ENCODE measurements around the gene PLAAT4.
"Not testable (repeated sequence)": the region's sequence is repeated elsewhere in the genome, so short reads cannot be mapped to it uniquely, and the experiment has no call there.

Gene PLAAT4

DNA sequence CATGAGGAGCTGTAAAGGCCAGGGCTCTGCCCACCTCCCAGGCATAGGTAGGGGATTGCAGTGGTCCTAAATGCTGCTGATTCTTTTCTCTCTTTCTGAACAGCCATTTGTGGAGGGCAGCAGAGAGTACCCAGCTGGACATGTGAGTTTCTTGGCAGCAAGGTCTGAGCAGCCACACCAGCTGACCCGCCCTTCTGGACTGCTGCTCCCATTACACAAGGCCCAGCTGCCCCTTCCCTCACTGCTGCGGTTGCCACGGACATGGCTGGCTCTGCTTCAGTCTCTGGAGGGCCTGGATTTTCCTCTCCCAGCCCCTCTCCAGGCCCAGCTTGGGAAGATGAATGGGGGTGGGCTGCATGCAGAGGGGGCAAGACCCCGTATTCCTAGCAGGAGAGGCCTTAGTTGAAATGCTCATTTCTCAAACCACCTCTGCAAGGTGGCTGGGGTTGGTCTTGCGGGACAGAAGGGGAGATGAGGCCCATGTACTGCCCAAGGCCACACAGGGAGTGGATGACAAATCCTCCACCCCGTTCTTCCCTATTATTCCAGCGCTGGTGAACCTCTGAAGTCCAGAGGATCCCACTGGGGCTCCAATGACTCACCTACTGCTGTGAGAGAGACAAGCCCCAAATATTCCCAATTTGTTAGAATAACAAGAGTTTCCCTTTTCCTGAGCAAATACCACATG, 26.1 kb upstream of the PLAAT4 start:
- in situ Hi-C loops (cut with HindIII; ENCODE audit: low sequenced_read_pairs), result no loop called here

DNA sequence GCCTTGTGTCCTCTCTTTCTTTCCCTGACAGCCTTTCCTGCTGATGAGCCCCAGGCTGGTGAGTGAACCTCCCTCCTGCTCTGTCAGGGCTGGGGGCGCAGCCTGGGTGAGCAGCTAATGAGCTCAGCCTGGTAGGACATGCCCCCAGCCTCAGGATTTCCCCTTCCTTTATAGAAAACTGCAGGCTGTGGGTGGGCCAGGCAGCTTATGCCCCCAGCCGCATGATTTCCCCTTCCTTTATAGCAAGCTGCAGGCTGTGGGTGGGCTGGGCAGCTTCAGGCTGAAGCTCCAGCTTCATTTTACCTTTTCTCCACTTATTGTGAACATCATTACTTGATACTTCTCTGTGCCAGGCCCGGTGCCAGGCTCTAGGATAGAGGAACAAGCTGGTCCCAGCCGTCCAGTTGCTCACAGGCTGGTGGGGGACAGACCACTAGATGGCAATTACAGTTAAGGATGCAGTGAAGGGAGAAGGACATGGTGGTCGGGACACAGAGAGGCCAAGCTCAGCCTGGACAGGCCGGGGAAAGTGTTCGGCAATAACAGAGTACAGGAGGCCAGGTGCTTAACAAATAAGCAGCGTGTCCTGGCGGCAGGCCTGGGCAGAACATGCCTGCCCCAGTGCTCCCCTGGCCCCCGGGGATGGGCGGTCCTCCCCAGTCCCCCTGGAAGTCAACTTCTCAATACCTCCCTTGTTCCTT, 25.4 kb upstream of the PLAAT4 start:
- in situ Hi-C loops (cut with HindIII; ENCODE audit: low sequenced_read_pairs), result no loop called here

DNA sequence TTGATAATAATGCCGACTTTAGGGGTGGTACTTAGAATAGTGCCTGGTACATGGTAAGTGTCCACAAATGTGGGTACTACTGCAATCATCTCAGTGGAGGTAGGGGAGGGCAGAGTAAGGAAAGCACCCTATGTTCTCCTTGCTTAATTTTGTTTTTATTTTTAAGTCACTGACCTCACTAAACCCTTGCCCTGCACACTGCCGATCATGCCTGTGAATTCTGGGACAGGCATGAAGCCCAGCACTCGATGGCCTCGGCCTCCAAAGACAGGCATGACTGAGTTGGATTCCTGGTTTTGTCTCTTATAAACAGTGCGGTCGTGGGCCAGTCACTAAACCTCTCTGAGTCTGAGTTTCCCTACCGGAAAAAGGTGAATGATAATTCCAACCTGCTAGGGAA, 23.8 kb upstream of the PLAAT4 start:
- in situ Hi-C loops (cut with HindIII; ENCODE audit: low sequenced_read_pairs), result no loop called here

DNA sequence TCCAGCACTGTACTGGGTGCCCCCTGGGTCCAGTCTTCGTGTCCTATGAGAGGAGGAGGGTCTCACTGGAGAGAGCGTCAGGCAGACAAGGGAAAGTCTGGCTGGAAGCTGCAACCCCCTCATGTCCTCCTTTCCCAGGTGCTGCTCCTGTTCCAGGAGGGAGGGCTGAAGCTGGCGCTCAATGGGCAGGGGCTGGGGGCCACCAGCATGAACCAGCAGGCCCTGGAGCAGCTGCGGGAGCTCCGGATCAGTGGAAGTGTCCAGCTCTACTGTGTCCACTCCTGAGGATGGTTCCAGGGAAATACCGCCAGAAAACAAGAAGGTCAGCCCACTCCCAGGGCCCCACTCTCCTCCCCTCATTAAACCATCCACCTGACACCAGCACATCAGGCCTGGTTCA, 20.5 kb upstream of the PLAAT4 start:
- in situ Hi-C loops (cut with HindIII; ENCODE audit: low sequenced_read_pairs), result no loop called here

DNA sequence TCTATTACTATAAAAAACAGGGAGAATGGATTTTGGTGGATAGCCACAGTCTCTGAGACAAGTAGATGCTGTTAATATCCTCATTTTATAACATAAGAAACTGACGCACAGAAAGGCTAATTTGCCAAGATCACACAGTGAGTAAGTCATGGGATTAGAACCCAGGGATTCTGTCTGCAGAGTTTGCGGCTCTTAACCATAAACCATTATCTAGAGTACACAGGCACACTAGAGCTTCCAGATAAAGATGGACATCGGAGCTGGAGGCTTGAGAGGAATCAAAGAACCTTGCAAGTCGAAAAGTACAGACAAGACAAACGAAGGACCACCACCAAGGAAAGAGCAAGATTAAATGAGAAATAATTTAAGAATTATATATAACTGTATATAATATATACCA, 19.5 kb upstream of the PLAAT4 start:
- in situ Hi-C loops (cut with HindIII; ENCODE audit: low sequenced_read_pairs), result no loop called here

DNA sequence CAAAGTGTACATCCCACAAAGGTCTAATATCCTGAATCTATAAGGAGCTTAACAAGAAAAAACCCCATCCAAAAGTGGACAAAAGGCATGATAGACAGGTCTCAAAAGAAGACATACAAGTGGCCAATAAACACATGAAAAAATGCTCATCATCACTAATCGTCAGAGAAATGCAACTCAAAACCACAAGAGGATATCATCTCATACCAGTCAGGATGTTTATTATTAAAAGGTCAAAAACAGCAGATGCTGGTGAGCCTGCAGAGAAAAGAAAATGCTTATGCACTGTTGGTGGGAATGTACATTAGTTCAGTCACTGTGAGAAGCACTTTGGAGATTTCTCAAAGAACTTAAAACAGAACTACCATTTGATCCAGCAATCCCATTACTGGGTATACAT, 18.1 kb upstream of the PLAAT4 start:
- in situ Hi-C loops (cut with HindIII; ENCODE audit: low sequenced_read_pairs), result no loop called here

DNA sequence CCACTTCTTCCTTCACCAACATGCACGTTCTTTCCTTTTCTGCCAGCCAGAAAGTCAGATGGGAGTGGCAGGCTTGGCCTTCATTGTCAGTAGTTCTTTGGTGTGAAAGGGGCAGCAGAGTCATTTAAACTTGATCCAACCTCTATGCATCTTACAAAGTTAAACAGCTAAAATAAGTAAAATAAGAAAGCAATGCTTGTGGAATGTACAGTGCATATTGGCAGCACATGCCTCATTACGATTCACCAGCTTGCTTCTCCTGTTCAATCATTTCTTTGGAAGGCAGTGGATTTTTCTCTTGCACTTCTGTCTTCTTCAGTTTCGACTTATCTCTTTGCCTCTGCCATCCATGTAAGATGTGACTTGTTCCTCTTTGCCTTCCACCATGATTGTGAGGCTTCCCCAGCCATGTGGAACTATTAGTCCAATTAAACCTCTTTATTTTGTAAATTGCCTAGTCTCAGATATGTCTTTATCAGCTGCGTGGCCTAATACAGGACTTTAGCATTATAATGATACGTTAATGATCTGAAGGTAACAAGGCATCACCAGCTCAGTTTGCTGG, 15.9 kb upstream of the PLAAT4 start:
- in situ Hi-C loops (cut with HindIII; ENCODE audit: low sequenced_read_pairs), result no loop called here

DNA sequence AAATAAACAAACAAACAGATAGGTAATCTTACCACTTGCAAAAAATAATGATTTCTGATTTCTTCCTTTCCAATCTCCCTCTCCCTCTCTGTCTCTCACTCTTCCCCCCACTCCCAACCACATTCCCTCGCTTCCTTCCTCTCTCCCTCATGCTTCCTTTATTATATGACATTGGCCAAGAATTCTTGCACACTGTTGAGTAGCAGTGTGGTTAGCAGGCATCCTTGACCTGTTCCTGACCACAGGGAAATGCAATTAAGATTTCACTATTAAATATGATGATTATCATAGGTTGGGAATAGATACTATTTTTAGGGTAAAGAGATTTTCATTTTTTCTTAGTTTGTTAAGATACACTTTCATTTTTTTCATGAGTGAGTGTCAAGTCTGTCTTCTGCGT, 14.7 kb upstream of the PLAAT4 start:
- in situ Hi-C loops (cut with HindIII; ENCODE audit: low sequenced_read_pairs), result no loop called here

DNA sequence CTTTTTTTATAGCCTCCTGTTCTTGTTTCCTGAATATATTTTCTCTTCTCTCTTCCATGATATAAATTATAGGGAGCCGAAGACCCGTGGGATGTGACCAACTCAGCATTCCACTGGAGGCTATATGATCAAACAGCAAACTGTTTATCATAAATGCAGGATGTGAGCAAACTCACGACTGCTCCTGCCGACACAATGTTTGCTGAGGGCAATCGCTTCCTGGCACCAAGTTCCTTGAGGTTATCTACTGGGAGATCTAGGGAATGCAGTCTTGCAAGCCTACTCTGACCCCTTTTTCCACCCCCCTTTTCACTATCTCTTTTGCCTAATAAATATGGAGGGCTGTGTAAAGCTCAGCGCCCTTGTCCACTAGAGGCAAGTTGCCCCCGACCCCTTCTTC, 13.5 kb upstream of the PLAAT4 start:
- in situ Hi-C loops (cut with HindIII; ENCODE audit: low sequenced_read_pairs), result no loop called here

DNA sequence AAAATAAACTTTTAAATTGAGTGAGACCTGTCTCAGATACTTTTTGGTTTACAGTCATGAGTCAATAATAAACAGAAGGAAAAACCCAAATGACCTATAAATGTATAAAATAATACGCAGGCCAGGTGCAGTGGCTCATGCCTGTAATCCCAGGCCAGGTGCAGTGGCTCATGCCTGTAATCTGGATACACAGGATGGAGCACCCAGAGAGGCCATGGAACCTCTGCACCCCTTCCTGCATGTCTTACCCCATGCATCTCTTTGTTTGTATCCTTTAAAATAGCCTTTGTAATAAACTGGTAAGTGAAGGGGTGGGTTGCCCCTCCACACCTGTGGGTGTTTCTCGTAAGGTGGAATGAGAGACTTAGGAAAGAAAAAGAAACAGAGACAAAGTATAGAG, 8.9 kb upstream of the PLAAT4 start:
- in situ Hi-C loops (cut with HindIII; ENCODE audit: low sequenced_read_pairs), result no loop called here

DNA sequence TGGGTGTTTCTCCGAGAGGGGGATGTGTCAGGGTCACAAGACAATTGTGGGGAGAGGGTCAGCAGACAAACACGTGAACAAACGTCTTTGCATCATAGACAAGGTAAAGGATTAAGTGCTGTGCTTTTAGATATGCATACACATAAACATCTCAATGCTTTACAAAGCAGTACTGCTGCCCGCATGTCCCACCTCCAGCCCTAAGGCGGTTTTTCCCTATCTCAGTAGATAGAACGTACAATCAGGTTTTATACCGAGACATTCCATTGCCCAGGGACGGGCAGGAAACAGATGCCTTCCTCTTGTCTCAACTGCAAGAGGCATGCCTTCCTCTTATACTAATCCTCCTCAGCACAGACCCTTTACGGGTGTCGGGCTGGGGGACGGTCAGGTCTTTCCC, 8.5 kb upstream of the PLAAT4 start:
- in situ Hi-C loops (cut with HindIII; ENCODE audit: low sequenced_read_pairs), result not testable (repeated sequence)

DNA sequence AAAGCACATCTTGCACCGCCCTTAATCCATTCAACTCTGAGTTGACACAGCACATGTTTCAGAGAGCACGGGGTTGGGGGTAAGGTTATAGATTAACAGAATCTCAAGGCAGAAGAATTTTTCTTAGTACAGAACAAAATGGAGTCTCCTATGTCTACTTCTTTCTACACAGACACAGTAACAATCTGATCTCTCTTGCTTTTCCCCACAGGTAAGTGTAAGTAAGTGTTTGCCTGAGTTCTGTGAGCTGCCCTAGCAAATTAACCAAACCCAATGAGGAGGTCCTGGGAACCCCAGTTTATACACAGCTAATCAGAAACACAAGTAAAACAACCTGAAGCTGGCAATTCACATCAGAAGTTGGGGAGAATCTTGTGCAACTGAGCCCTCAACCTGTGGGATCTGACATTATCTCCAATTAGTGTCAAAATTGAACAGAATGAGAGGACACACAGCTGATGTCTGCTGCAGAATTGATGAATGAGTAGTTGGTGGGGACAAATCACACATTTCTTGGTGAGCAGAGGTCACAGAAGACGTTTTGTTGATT, 7.8 kb upstream of the PLAAT4 start:
- in situ Hi-C loops (cut with HindIII; ENCODE audit: low sequenced_read_pairs), result not testable (repeated sequence)

DNA sequence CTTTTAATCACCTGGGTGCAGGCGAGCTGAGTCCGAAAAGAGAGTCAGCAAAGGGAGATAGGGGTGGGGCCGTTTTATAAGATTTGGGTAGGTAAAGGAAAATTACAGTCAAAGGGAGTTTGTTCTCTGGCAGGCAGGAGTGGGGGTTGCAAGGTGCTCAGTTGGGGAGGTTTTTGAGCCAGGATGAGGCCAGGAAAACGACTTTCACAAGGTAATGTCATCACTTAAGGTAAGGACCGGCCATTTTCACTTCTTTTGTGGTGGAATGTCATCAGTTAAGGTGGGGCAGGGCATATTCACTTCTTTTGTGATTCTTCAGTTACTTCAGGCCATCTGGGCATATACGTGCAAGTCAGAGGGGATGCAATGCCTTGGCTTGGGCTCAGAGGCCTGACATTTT, 7.2 kb upstream of the PLAAT4 start:
- in situ Hi-C loops (cut with HindIII; ENCODE audit: low sequenced_read_pairs), result not testable (repeated sequence)

DNA sequence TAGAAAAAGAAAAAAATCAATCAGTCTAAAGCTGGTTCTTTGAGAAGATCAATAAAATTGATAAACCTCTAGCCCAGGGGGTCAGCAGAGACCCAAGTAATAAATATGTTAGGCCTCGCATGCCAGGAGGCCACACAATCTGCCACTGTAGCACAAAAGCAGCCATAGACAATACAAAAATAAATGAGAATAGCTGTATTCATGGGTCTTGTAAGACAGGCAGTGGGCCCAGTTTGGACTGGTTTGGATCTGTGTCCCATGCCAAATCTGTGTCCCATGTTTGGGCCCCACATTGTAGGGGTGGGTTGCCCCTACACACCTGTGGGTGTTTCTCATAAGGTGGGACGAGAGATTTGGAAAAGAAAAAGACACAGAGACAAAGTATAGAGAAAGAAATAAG, 6.6 kb upstream of the PLAAT4 start:
- in situ Hi-C loops (cut with HindIII; ENCODE audit: low sequenced_read_pairs), result loop anchor here (5.0 kb wide), 1 partner anchor 62 kb away; no protein-coding TSS in a partner anchor

DNA sequence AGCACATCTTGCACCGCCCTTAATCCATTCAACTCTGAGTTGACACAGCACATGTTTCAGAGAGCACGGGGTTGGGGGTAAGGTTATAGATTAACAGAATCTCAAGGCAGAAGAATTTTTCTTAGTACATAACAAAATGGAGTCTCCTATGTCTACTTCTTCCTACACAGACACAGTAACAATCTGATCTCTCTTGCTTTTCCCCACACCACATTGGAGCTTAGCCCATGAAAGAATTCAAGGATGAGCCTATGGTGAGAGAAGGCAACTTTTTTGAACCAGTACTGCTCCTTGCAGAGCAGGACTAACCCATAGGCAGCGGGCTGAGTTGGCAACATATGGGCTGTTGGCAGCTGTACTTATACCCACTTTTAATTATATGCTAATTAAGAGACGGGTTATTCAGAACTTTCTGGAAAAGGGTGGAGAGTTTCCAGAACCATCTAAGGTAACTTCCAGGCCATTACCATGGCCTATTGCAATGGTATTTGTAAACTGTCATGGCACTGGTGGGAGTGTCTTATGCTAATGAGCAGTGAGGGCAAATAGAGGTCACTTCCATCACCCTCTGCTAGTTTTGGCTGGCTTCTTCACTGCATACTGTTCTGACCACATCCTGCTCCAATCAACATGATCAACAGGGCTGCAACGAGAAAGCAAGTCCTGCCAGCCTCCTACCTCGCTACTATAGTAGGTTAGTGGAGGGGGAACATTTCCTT, 5.4 kb upstream of the PLAAT4 start:
- in situ Hi-C loops (cut with HindIII; ENCODE audit: low sequenced_read_pairs), result loop anchor here (5.0 kb wide), 1 partner anchor 61 kb away; no protein-coding TSS in a partner anchor

DNA sequence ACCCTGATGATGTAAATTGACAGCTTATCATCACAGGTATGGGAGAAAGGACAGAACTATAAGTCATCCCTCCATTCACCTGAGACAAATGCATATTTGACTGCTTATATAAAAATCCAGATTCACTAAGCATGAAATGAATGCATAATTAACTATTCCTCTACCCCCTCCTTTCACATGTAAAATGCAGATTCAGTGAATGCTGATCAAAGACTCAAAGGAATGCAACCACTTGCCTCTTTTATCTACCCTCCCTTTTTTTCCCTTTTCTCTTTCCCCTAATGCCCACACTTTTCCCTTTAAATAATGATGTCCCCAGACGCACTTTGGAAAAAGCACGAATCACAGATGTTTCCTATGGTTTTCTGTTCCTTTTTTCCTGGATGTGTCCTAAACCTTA, 4.5 kb upstream of the PLAAT4 start:
- in situ Hi-C loops (cut with HindIII; ENCODE audit: low sequenced_read_pairs), result loop anchor here (5.0 kb wide), 1 partner anchor 60 kb away; no protein-coding TSS in a partner anchor

DNA sequence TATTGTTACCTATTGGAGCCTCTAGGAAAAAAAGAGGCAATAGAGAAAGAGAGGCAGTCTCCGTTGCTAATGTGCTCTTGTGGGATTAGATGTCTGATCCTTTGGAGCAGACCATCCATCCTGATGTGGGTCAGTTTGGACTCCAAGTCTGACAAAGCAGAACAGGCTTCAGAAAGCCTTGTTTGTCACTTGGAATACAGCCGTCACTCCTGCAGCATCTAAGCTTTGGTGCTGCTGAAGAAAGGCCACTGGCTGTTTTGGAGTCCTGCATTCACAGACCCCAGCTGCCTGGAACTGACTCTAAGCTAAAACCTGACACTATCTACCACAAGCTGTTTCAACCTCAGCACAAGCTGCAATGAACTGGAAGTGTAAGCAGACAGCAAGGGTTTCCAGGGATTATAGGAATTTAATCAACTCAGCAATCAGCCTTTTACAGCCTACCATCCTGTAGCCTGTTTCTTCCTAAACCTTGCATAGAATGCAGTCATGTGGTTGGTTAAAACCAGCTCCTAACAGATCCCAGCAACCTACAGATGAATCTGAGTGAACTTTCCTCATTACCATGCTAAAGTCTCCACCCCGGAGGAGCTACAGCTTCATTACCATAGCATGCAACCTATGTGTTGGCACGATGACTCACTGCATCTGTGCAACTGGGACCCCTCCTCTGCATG, 3.7 kb upstream of the PLAAT4 start:
- in situ Hi-C loops (cut with HindIII; ENCODE audit: low sequenced_read_pairs), result loop anchor here (5.0 kb wide), 1 partner anchor 59 kb away; no protein-coding TSS in a partner anchor

DNA sequence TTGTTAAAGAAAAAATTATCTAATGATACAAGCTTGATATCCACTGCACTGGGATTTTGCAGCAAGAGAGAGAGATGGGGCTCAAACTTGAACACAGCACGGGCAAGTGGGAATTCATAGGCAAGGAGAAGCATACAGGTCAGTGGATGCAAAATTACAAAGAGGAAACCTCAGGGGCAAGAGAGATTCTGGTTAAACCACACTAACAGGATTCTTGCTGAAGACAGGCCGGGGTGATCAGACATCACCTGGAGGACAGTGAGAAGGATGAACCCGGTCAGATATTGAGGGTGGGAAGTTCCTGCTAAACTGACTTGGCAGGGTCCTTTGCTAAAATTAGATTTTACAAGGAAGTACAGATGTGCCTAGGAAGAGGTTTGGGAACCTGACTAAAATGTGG, 2.5 kb upstream of the PLAAT4 start:
- in situ Hi-C loops (cut with HindIII; ENCODE audit: low sequenced_read_pairs), result loop anchor here (5.0 kb wide), 1 partner anchor 58 kb away; no protein-coding TSS in a partner anchor

DNA sequence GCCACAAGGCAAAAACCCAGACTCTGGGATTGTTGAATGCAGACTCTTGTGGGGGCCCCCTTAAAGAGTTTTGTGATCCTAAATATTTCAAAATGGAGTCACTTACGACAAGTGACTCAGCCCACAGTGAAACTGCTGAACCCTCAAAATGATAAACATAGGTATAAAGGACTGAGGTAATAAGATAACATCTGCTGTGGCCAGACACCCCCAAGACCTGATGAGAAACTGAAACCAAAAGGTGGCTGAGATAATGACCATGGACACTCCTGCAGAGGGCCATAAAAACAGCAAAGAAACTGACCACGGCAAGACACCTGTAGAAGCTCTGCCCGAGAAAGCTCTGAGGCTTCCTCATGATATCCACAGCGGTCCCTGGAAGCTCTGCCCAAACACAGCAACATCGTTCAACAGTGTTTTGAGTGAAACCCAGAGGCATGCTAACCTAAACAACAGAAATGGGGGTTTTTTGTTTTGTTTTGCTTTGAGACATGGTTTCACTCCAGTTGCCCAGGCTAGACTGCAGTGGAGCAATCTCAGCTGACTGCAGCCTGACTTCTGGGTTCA, 1.6 kb upstream of the PLAAT4 start:
- in situ Hi-C loops (cut with HindIII; ENCODE audit: low sequenced_read_pairs), result loop anchor here (5.0 kb wide), 1 partner anchor 57 kb away; no protein-coding TSS in a partner anchor

DNA sequence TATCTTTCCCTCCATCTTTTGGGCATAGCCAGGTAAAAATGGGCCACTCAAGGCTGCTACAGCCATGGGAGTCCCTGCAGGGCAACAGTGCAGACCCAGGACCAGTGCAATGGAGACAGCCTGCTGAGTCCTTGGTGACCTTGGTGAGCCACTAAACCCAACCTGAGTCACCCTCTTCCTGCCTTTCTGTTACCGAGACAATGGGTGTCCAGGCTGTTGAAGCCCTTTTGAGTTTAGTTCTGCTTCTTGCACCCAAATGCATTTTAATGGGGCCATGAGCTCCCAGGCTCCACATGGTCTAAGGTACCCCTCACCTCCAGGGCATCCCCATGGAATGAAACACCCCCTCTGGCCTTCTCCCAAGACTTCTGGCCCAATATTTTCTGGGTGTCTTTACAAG, 874 bp upstream of the PLAAT4 start:
- in situ Hi-C loops (cut with HindIII; ENCODE audit: low sequenced_read_pairs), result no loop called here

Measured in endothelial cell of hepatic sinusoid (primary cell).